HepG2 (cell line): ENCODE data around the gene TACC3. TPM values are rescaled to one million over a fixed set of nuclear protein-coding genes. Genes with fewer than 3 reads are reported as not detected.

Experiments
- ASH2L ChIP-seq: fragments of 300-600, 200-600 bp; sonication (generic); IDR thresholded peaks from 2 replicates; pipeline ENCODE4 v1.7.0; 2017; ENCODE audit warnings: low read depth, mild to moderate bottlenecking, moderate library complexity, mixed read lengths, low read length; ENCODE audit not compliant: insufficient read length
- ATF7-NPFF ChIP-seq: sonication (generic); formaldehyde crosslinking; IDR thresholded peaks from 2 replicates; pipeline ENCODE4 v1.8.1; 2023; ENCODE audit warnings: mild to moderate bottlenecking, low read depth, missing genetic modification reagents, moderate library complexity
- BORCS8-MEF2B ChIP-seq: sonication (generic); formaldehyde crosslinking; IDR thresholded peaks from 2 replicates; pipeline ENCODE4 v1.8.0; 2022; ENCODE audit warnings: mild to moderate bottlenecking, missing genetic modification reagents
- ELF1 ChIP-seq: sonication (generic); formaldehyde crosslinking; IDR thresholded peaks from 2 replicates; pipeline ENCODE4 v1.4.0; 2020; ENCODE audit warnings: missing genetic modification reagents
- HNF4G ChIP-seq, 2 experiments: sonication (generic) in 1 of 2; formaldehyde crosslinking in 1 of 2; IDR thresholded peaks; 2 replicates each; pipeline versions ENCODE4 v1.4.0 to v1.6.1; 2011 to 2020; ENCODE audit warnings: borderline replicate concordance in 2 of 2, low read depth in 2 of 2, mild to moderate bottlenecking in 2 of 2, low read length in 1 of 2, missing genetic modification reagents in 1 of 2, moderate library complexity in 1 of 2
- KDM5A ChIP-seq: fragments of 200-600 bp; sonication (generic); IDR thresholded peaks from 2 replicates; pipeline ENCODE4 v1.7.0; 2018; ENCODE audit warnings: antibody characterized with exemption, mild to moderate bottlenecking, low read length, borderline replicate concordance
- MEIS2 ChIP-seq: sonication (generic); formaldehyde crosslinking; IDR thresholded peaks from 2 replicates; pipeline ENCODE4 v1.9.0; 2021; ENCODE audit warnings: mild to moderate bottlenecking, missing genetic modification reagents
- NFAT5 ChIP-seq: sonication (generic); formaldehyde crosslinking; IDR thresholded peaks from 2 replicates; pipeline ENCODE4 v1.4.0; 2020; ENCODE audit warnings: missing genetic modification reagents
- SALL2 ChIP-seq: sonication (generic); formaldehyde crosslinking; IDR thresholded peaks from 2 replicates; pipeline ENCODE4 v1.8.1; 2023; ENCODE audit warnings: mild to moderate bottlenecking, missing genetic modification reagents, inconsistent platforms
- SIN3B ChIP-seq: fragments of 150-350 bp; IDR thresholded peaks from 2 replicates; pipeline ENCODE4 v1.6.1; 2014; ENCODE audit warnings: low read length
- SMAD3 ChIP-seq: sonication (generic); formaldehyde crosslinking; IDR thresholded peaks from 2 replicates; pipeline ENCODE4 v1.4.0; 2020; ENCODE audit warnings: missing genetic modification reagents
- SOX6 ChIP-seq, 2 experiments: fragments of 450-650 bp in 1 of 2; sonication (generic) in 1 of 2; formaldehyde crosslinking in 1 of 2; IDR thresholded peaks; 2 replicates each; pipeline versions ENCODE4 v1.4.0 to v1.6.1; 2017 to 2020; ENCODE audit warnings: antibody characterized with exemption in 1 of 2, mild to moderate bottlenecking in 1 of 2, missing genetic modification reagents in 1 of 2
- SRSF9 ChIP-seq: fragments of 200-400 bp; formaldehyde crosslinking; IDR thresholded peaks from 2 replicates; pipeline ENCODE4 v1.6.1; 2018; ENCODE audit warnings: borderline replicate concordance, mild to moderate bottlenecking, low read depth, low read length; ENCODE audit not compliant: insufficient read depth, poor library complexity, severe bottlenecking
- TAF1 ChIP-seq: sonication (generic); formaldehyde crosslinking; IDR thresholded peaks from 2 replicates; pipeline ENCODE4 v1.4.0; 2020; ENCODE audit warnings: missing genetic modification reagents
- ZBTB20 ChIP-seq: sonication (generic); formaldehyde crosslinking; IDR thresholded peaks from 2 replicates; pipeline ENCODE4 v1.8.1; 2023; ENCODE audit warnings: missing genetic modification reagents, low read depth, mild to moderate bottlenecking, borderline replicate concordance
- ZKSCAN1 ChIP-seq: fragments of 150-350 bp; IDR thresholded peaks from 2 replicates; pipeline ENCODE4 v1.6.1; 2014; ENCODE audit warnings: low read length
- ZNF281 ChIP-seq: sonication (generic); formaldehyde crosslinking; IDR thresholded peaks from 2 replicates; pipeline ENCODE4 v1.4.0; 2020; ENCODE audit warnings: missing genetic modification reagents, borderline replicate concordance
- ZNF367 ChIP-seq: sonication (generic); formaldehyde crosslinking; IDR thresholded peaks from 2 replicates; pipeline ENCODE4 v1.4.0; 2020; ENCODE audit warnings: missing genetic modification reagents, borderline replicate concordance
- ZNF572 ChIP-seq: sonication (generic); formaldehyde crosslinking; IDR thresholded peaks from 2 replicates; pipeline ENCODE4 v1.5.1; 2020; ENCODE audit warnings: mild to moderate bottlenecking, missing genetic modification reagents
- polyA plus RNA-seq, 8 experiments: library from polyadenylated mRNA; depleted of rRNA in 3 of 8; stranded (reverse) in 7 of 8; unstranded in 1 of 8; fragments of >200 nt; fragmentation: Illumina TruSeq in 4 of 8; extraction: Trizol in 4 of 8; gene quantifications; 2 replicates each; pipeline versions ENCODE4 v1.2.1 to v1.2.3, GENCODE V29; 2011 to 2016; ENCODE audit warnings: low read depth in 4 of 8, missing spikeins in 1 of 8, mixed read lengths in 1 of 8; ENCODE audit not compliant: insufficient read depth in 1 of 8
- total RNA-seq, 5 experiments: library from RNA; depleted of rRNA; stranded (reverse); fragments of >200 nt; fragmentation: Illumina TruSeq; extraction: Trizol; gene quantifications; 2 replicates each; pipeline ENCODE4 v1.2.3, GENCODE V29; 2016; ENCODE audit warnings: low read depth in 1 of 5

TACC3 gene
- total and polyA plus RNA-seq, 2 of the 13 experiments (the other 11 are each of a cell fraction or from before 2014, with no cell fraction given): 20.3 to 21.2 TPM

DNA sequence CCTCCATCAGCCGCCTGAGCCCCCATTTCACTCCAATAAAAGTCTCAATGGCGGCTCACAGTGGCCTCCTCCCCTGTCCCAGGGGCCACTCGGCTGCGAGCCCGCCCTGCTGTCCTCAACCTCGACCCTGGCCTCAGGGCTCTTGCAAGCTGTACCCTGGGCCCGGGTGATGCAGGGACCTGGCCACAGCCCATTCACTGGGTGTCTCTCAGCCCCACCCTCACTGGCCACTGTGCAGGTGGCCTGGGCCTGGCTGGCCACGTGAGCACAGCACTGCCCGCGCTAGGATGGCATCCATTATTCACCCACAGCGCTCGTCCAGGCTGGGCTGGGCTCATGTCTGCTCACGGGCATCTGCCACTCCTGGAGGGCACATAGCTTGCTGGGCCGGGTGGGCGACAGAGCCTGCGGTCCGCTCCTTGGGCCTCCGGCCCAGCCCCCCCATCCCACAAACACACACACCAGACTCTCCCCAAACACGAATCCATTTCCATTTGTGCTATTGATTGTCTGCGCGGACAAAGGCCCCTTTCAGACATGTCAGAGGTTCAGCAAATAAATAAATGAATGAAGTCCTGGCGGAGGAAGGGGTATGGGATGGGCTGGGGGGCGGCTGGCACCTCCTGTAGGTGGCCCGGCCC lies 55.3 kb downstream of the TACC3 start (continued):
- no peak; the same call in none of the 2 replicates for TF ChIP-seq SALL2 (CRISPR knock-in tag)
- no peak for TF ChIP-seq SRSF9
- no peak for TF ChIP-seq ZKSCAN1
- TF ChIP-seq ZNF572 (CRISPR knock-in tag): no peak
- no peak; the same call in 1 of the 2 replicates for TF ChIP-seq ZNF367 (CRISPR knock-in tag)
- peak; percentile 6 for TF ChIP-seq ASH2L
- TF ChIP-seq TAF1 (CRISPR knock-in tag): peak; percentile 51; the same call in 1 of the 2 replicates
- TF ChIP-seq NFAT5 (CRISPR knock-in tag): no peak
- TF ChIP-seq HNF4G (IDR thresholded peaks at IDR 0.05; ENCODE audit: borderline replicate concordance, low read depth, low read length): no peak; the same call in 1 of the 2 replicates
- TF ChIP-seq HNF4G (CRISPR knock-in tag; IDR thresholded peaks at IDR 0.05; ENCODE audit: borderline replicate concordance, low read depth): peak; percentile 81; the same call in 1 of the 2 replicates
- TF ChIP-seq ZBTB20: peak; percentile 72; the same call in 1 of the 2 replicates
- peak; percentile 72; the same call in 1 of the 2 replicates for TF ChIP-seq BORCS8-MEF2B (CRISPR knock-in tag)
- no peak for TF ChIP-seq SOX6 (IDR thresholded peaks at IDR 0.05)
- TF ChIP-seq SOX6 (CRISPR knock-in tag; IDR thresholded peaks at IDR 0.05): peak; percentile 88
- TF ChIP-seq SMAD3 (CRISPR knock-in tag): peak; percentile 42; the same call in 1 of the 2 replicates
- TF ChIP-seq SIN3B: no peak
- peak; percentile 47 for TF ChIP-seq ELF1 (CRISPR knock-in tag)
- 0 out of 2 replicates have a peak, but pooled peaks have one; percentile 46 for TF ChIP-seq MEIS2 (CRISPR knock-in tag)
- TF ChIP-seq ATF7-NPFF (CRISPR knock-in tag): peak; percentile 65; the same call in 1 of the 2 replicates
- no peak for TF ChIP-seq KDM5A
- peak; percentile 63; the same call in 1 of the 2 replicates for TF ChIP-seq ZNF281 (CRISPR knock-in tag)
